Stomach smooth muscle (tissue), 2 donors: Measurements from ENCODE around the gene SOX1.

Experiments used
- H3K27ac ChIP-seq: one replicate; pipeline ENCODE4 v1.7.0; 2013; ENCODE audit warnings: mild to moderate bottlenecking, low read length, inconsistent platforms
- H3K27me3 ChIP-seq, 2 donors: one replicate each; pipeline ENCODE4 v1.7.0; 2013; ENCODE audit warnings: low read length in 2 of 2; ENCODE audit not compliant: insufficient read depth in 2 of 2, control insufficient read depth in 1 of 2
- H3K36me3 ChIP-seq, 2 donors: one replicate each; pipeline ENCODE4 v1.7.0; 2013; ENCODE audit warnings: low read length in 2 of 2; ENCODE audit not compliant: control insufficient read depth in 2 of 2, insufficient read depth in 2 of 2
- H3K4me1 ChIP-seq: one replicate; pipeline ENCODE4 v1.7.0; 2013; ENCODE audit warnings: low read length; ENCODE audit not compliant: control insufficient read depth, insufficient read depth
- H3K4me3 ChIP-seq, 2 donors: one replicate each; pipeline ENCODE4 v1.7.0; 2013; ENCODE audit warnings: low read length in 2 of 2
- H3K9ac ChIP-seq, 2 donors: one replicate each; pipeline ENCODE4 v1.7.0; 2013; ENCODE audit warnings: low read length in 2 of 2, mild to moderate bottlenecking in 1 of 2
- H3K9me3 ChIP-seq, 2 donors: one replicate each; pipeline ENCODE4 v1.7.0; 2013; ENCODE audit warnings: low read length in 2 of 2; ENCODE audit not compliant: control insufficient read depth in 2 of 2
- donor health status: healthy.
- donor health status: Pancreatic carcinoma.

SOX1 gene

DNA sequence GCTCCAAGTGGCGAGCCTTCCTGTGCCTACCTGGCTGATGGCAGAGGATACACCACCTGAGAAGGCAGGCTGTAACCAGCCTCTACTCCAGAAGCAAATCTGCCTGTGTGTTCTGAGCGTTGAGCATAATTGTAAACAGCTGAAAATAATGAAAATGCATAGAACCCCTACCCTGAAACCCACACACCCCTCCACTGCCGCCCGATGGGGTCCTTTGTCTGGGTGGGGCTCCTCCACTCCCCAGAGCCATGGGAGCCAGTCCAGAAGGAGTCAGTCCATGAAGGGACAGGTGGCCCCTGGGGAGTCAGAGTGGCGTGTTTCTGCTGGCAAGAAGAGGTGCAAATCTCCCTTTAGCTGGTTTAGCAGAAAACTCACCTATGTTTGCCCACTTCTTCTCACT, 8.0 kb upstream of the SOX1 start:
- no peak overlapping the region for H3K9ac ChIP-seq
- peaks cover 6% of the 10 kb centered on the region for H3K4me1 ChIP-seq
- H3K9me3 ChIP-seq: no peaks in the 10 kb centered on the region
- H3K27me3 ChIP-seq: peaks cover 65 to 96% of the 10 kb centered on the region in 2 donors
- H3K4me3 ChIP-seq: no peak overlapping the region
- H3K36me3 ChIP-seq: no peaks in the 10 kb centered on the region
- no peak overlapping the region for H3K27ac ChIP-seq

DNA sequence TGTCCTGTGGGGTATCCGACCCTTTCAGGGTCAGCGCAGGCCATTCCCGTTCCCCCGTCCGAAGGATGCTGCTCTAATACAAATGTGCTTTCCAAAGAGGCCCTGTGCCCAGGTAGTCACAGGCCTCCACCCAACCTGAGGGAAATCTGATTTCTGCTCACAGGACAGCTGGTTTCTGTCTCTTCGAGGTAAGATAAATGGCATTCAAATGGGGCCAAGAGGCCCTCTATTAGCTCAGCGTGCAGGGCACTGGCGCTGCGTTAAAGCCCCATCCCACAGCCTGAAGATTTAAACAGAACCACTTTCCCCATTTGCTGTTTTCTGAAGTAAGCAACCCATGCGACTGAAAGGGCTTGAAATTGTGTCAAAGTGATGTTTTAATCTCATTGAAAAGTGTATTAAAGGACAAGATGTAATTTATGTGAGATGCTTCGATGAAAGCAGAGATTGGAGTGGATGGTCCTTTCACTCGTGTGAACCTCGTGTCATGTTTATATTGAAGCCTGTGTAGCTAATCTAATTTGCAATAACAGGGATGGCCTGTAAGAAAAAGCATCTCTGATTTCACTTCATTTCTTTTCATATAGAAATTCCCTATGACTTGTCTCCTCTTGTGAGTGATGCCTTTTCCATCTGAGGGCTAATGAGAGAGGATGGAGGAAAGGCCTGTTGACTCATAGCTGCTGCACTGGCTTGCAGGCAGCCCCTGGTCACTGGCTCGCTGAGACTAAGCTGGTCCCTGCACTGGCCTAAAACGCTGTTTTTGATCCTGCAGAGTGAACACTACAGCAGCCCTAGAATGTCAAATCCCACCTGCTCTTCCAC, 7.3 kb upstream of the SOX1 start:
- peaks cover 6% of the 10 kb centered on the region for H3K4me1 ChIP-seq

DNA sequence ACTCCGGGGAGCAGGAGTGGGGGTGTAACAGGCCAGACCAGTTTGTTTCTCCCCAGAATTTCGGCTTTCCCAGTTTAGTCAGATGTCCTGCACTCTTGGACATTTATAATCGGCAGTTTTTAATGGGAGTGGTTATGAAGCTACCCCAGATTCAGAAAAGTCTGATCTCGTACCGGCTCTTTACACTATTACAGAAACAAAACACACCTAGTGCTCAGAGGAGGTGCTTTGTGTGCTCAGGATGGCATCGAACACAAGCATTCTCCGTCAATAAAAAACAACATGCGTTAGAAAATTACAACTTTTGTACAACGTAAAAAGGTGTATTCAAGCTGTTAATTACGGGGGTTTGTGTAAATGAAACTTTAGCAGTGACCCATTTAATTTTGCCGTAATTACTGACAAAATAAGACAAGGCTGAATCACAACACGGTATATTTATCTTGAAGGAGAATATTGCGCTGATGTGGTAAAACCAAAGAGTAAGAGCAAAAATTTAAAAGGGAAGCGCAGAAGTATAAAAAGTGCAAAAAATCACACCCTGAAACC, 6.6 kb upstream of the SOX1 start:
- Histone ChIP-seq H3K9ac (no peak overlapping the region), H3K9me3 (no peaks in the 10 kb centered on the region), H3K36me3 (no peaks in the 10 kb centered on the region), H3K4me3 (no peak overlapping the region), H3K27ac (no peak overlapping the region), H3K4me1 (peaks cover 5% of the 10 kb centered on the region), H3K27me3 (peaks cover 57 to 94% of the 10 kb centered on the region in 2 donors)

More for the DNA sequence above, 7.3 kb upstream of the SOX1 start:
- H3K4me3 ChIP-seq: no peak overlapping the region
- H3K9me3 ChIP-seq: no peaks in the 10 kb centered on the region
- H3K36me3 ChIP-seq: no peaks in the 10 kb centered on the region
- peaks cover 64 to 96% of the 10 kb centered on the region in 2 donors for H3K27me3 ChIP-seq
- no peak overlapping the region for H3K9ac ChIP-seq
- no peak overlapping the region for H3K27ac ChIP-seq

DNA sequence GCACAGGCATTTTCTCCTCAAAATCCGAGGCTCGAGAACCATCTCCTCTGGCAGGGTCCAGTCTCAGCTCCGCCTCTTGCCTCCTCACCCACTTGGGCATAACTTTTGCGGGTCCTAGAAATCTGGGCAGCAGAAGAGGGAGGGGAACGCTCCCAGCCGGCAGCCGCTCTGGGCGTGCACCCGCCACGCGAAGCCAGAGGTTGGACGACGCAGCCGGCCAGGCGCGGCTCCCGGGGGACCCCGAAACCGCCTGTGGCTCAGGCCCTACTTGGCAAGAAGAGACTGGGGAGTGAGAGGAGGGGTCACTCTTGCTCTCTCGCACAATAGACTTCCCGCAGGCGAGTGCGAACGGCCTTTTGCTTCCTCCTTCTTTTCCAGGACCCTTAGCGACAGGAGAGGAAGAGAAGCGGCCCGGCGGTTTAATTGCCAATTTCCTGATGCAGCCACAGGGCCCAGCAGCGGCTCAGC, 6.0 kb upstream of the SOX1 start:
- Histone ChIP-seq H3K27me3 (peaks cover 61 to 94% of the 10 kb centered on the region in 2 donors), H3K27ac (no peak overlapping the region), H3K9me3 (no peaks in the 10 kb centered on the region), H3K9ac (no peak overlapping the region), H3K4me3 (no peak overlapping the region), H3K4me1 (peaks cover 4% of the 10 kb centered on the region), H3K36me3 (no peaks in the 10 kb centered on the region)

DNA sequence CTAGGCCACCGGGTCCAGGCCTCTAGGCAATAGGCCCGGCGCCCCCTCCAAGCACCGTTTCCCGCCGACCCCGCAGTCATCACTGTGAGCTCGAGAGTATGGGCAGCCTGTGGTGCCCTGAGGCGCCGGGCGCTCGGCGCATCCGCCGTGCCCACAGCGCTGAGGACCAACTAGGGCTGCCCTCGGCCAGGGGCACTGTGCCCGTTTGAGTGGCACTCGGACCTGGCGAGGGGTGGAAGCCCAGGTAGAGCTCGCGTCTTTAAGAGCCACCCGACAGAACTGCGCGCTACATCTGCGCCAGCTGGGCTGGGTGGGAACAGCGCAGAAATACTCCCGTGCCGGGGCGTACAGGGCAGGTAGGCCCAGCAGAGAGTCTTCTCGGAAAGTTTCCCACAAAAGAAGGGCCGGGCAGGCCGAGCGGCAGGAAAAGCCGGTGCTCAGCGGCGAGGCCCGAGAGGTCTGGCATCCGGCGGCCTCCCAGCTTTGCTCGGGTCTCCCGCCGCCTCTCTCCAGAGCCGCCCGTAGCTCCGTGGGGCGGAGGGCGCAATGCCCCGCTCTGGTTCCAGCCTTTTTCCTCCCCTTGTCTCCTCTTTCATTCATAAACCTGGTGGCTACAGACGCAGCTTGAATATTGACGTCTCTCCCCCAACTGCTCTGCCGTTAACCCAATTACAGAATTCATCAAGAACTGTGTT, 5.4 kb upstream of the SOX1 start:
- Histone ChIP-seq H3K4me3 (no peak overlapping the region), H3K4me1 (peaks cover 9% of the 10 kb centered on the region), H3K9me3 (no peaks in the 10 kb centered on the region), H3K27ac (no peak overlapping the region), H3K9ac (no peak overlapping the region), H3K36me3 (no peaks in the 10 kb centered on the region), H3K27me3 (peaks cover 65 to 94% of the 10 kb centered on the region in 2 donors)

DNA sequence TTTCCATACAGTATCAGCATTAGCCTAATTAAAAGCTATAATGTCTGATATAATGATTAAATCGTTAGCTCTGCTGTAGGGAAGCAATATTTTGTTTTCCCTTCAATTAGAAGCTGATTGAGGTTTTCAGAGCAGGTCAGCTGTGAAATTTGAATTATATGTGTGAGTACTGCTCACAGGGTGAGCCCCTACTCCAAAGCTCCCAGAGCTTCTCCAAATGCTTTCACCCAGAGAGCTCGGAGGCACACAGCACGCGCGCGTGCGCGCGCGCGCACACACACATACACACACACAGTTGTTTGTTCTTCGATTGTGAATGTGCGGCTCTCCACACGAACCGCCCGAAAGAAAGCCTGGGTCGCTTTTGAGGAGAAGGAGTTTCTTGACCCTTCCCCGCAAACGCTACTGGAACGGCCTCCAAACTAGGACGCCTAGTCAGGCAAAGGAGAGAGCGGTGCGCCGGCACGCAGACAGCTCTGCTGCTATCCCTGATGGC, 4.8 kb upstream of the SOX1 start:
- H3K27ac ChIP-seq: no peak overlapping the region
- no peaks in the 10 kb centered on the region for H3K9me3 ChIP-seq
- H3K4me3 ChIP-seq: no peak overlapping the region
- H3K36me3 ChIP-seq: no peaks in the 10 kb centered on the region
- H3K9ac ChIP-seq: no peak overlapping the region
- H3K4me1 ChIP-seq: peaks cover 11% of the 10 kb centered on the region
- H3K27me3 ChIP-seq: peaks cover 62 to 88% of the 10 kb centered on the region in 2 donors

DNA sequence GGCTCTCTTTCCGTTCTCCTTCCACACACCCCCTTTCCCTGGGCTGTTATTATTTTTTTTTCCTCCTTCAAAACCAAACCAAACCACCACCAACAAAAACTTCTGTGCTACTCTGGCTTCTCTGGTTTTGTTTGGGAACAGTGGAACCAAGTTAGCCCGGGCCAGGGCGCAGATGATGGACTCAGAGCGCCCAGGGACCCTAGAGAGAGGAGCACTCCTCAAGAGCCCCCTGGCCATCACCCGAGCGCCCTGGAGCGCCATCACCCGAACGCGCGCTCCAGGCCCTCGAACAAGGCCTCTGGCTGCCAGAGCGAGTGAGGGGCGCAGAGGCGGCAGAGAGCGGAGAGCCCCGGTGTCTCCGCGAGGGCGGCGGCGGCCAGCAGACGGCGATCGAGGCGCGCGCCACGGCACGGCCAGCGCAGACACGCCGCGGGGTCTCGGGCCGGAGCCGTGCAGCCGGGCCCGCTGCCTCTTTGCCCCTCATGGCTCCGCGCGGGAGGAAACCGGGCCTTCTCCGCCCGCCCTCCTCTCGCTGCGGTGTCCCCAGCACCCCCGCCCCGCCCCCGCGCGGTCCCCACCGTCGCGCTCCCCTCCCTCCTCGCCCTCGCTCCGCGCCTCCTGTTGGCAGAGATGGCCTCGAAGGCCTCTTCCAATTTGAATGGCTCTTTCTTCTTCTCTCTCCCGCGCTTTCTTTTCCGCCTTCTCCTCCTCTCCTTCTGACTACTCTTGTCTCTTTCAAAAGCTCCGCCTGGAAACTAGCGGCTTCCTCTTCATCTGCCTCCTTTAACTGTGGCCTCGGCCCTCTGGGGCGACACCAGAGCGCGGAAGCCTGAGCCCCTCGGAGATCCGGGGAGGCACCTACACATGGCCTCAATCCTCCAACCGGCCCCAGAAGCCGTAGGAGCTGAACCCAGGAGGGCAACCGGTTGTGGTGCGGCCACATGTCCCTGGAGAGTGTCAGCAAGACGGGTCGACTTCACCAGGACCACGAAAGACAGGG, 4.1 kb upstream of the SOX1 start:
- H3K27ac ChIP-seq: no peak overlapping the region
- H3K4me3 ChIP-seq: no peak overlapping the region
- H3K27me3 ChIP-seq: peaks cover 57 to 81% of the 10 kb centered on the region in 2 donors
- no peaks in the 10 kb centered on the region for H3K9me3 ChIP-seq
- peaks cover 8% of the 10 kb centered on the region for H3K4me1 ChIP-seq
- H3K36me3 ChIP-seq: no peaks in the 10 kb centered on the region
- no peak overlapping the region for H3K9ac ChIP-seq

DNA sequence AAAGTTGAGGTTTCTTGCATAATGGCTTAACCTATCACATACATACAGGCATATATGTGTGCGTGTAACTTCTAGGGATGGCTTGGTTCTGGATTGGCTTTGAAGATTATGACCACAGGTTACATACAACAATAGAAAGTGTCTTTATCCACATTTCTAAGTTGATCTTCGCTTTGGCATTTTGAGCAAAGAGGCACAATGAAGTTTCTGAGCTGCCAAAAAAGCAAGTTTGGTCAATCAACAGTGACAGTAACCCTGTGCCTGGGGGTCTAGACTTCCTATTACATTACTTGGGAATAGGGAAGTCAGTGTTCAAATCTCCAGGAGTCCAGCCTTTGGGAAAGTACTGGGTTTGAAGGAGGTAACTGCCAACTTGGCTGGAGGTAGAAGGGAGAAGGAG, 3.1 kb upstream of the SOX1 start:
- H3K27me3 ChIP-seq: peaks cover 49 to 75% of the 10 kb centered on the region in 2 donors
- no peak overlapping the region for H3K27ac ChIP-seq
- H3K4me3 ChIP-seq: no peak overlapping the region
- H3K9me3 ChIP-seq: no peaks in the 10 kb centered on the region
- no peak overlapping the region for H3K9ac ChIP-seq
- peaks cover 7% of the 10 kb centered on the region for H3K4me1 ChIP-seq
- no peaks in the 10 kb centered on the region for H3K36me3 ChIP-seq

DNA sequence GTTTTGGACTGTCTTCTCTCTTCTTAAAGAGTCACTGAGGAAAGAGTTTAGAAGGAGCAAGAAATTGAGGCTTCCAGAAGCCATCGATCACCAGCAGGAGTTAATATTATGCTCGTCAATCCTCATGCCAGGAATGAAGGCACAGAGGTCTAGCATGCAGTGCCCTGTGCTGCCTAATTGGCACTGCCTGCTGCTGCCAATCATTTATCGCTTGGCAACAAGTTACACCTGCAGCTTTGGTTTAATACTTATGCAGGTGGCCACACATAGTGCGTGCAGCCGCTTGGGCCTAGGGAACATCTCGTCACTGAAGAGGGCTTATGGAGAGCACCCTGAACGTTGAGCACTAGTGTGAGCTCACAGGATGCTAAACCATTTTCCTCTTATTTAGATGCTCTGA, 2.7 kb upstream of the SOX1 start:
- Histone ChIP-seq H3K4me3 (no peak overlapping the region), H3K36me3 (no peaks in the 10 kb centered on the region), H3K9ac (no peak overlapping the region), H3K27ac (no peak overlapping the region), H3K4me1 (peaks cover 10% of the 10 kb centered on the region), H3K27me3 (peaks cover 49 to 75% of the 10 kb centered on the region in 2 donors), H3K9me3 (no peaks in the 10 kb centered on the region)

DNA sequence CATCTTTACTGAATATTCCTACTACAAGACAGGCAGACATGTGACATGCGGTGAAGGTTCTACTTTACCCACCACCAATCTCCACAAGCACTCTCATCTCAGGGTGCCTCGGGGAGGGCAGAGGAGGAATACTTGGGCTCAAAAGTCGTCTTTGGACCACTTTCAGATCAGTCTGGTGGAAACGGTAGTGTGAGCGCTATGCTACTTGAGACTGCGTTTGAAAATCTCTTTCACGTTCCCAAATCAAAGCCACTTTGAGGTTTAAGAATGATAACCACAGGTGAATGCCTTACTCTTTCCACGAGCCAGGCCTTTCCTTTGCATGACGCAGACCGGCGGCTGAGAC, 1.5 kb upstream of the SOX1 start:
- Histone ChIP-seq H3K27ac (no peak overlapping the region), H3K36me3 (no peaks in the 10 kb centered on the region), H3K27me3 (peaks cover 48 to 73% of the 10 kb centered on the region in 2 donors), H3K4me3 (no peak overlapping the region), H3K4me1 (peaks cover 10% of the 10 kb centered on the region), H3K9me3 (no peaks in the 10 kb centered on the region), H3K9ac (no peak overlapping the region)
